Ovary (tissue), 9 donors: ENCODE results near the gene PLPPR5. TPM values are rescaled to one million over a fixed set of nuclear protein-coding genes. Genes with fewer than 3 reads are reported as not detected.

Experiments used
- DNase-seq, 5 donors: peaks; one replicate each; pipeline ENCODE4 v3.0.0-alpha.2; 2019 to 2020
- H3K27ac ChIP-seq, 2 donors: fragments of 200-600 bp; one replicate each; pipeline versions ENCODE4 v1.5.1 to v1.8.0; 2019 to 2022
- H3K27me3 ChIP-seq: fragments of 200-600 bp; one replicate; pipeline ENCODE4 v1.8.0; 2022
- H3K36me3 ChIP-seq: fragments of 200-600 bp; sonication (generic); one replicate; pipeline ENCODE4 v1.5.1; 2019
- H3K4me1 ChIP-seq: one replicate; pipeline ENCODE4 v1.8.1; 2013; ENCODE audit warnings: mild to moderate bottlenecking, moderate library complexity; ENCODE audit not compliant: insufficient read depth
- H3K4me3 ChIP-seq: fragments of 200-600 bp; sonication (generic); one replicate; pipeline ENCODE4 v1.5.1; 2017
- H3K9me3 ChIP-seq, 2 donors: fragments of 200-600 bp in 1 of 2; sonication (generic) in 1 of 2; one replicate each; pipeline versions ENCODE4 v1.5.1 to v1.8.1; 2013 to 2019; ENCODE audit warnings: mild to moderate bottlenecking in 1 of 2, moderate library complexity in 1 of 2
- EP300 ChIP-seq: sonication (generic); formaldehyde crosslinking; IDR thresholded peaks from one replicate; pipeline ENCODE4 v1.6.1; 2017; ENCODE audit warnings: antibody characterized with exemption
- POLR2A ChIP-seq: fragments of 450-650 bp; IDR thresholded peaks from one replicate; pipeline ENCODE4 v1.6.1; 2017; ENCODE audit warnings: antibody characterized with exemption, mild to moderate bottlenecking, moderate library complexity
- WGBS, 3 donors: extraction: QIAGEN DNeasy Blood & Tissue Kit in 1 of 3; methylation state at CpG; one replicate each; pipeline versions ENCODE4 v1.1.5 to v1.1.7; 2013 to 2017; 5-methylcytosine and 5-hydroxymethylcytosine counted together
- intact Hi-C, 4 donors: fragments of 100-400 bp; cut with DNase I; formaldehyde crosslinking; loops; one replicate each; pipeline versions ENCODE4 v1.11.0 to v1.15.1; 2022 to 2023
- polyA plus RNA-seq, 2 donors: library from polyadenylated mRNA; stranded (reverse); fragments of 200-250 nt in 1 of 2; fragments of 350-450 nt in 1 of 2; fragmentation: Illumina TruSeq in 1 of 2; extraction: RNeasy Lipid Tissue Mini Kit (QIAGEN cat#74804) in 1 of 2; gene quantifications; one replicate each; pipeline ENCODE4 v1.2.3, GENCODE V29; 2013 to 2014
- total RNA-seq, 7 donors: library from RNA; depleted of rRNA in 2 of 7; stranded (reverse); fragments of >200 nt in 2 of 7; fragmentation: NEBNext Ultra II Directional in 3 of 7; extraction: Animal tissue kit (Norgen Biotek cat#: 25700) in 3 of 7; gene quantifications; one replicate each; pipeline versions ENCODE4 v1.1.0 to v1.2.4, GENCODE V29; 2016 to 2023
- TF ChIP-seq, protein P1 (sequence below), 3 donors: fragments of 450-650 bp in 2 of 3; fragments of 200-600 bp in 1 of 3; IDR thresholded peaks; one replicate each; pipeline versions ENCODE4 v1.5.1 to v1.8.0; 2016 to 2022; ENCODE audit warnings: antibody characterized with exemption in 3 of 3, mild to moderate bottlenecking in 1 of 3
- donor health status: DM: no; HTN: no; CAD: no; lungs with moderate emphysema.
- donor health status: DM: no; HTN: no; CAD: no.
- donor health status: Bipolar disorder and iron deficiency.
- donor health status: DM: yes; HTN: yes; CAD: no.
- donor health status: DM: no; HTN: no; CAD: no.
- donor health status: DM: yes; HTN: yes; CAD: no.

Gene PLPPR5
- total and polyA plus RNA-seq, 9 donors, result not detected

GRCh38 chr1:98937347-98937746 is 67.3 kb downstream of the PLPPR5 start:
- DNase-seq, result no peak
- Histone ChIP-seq H3K9me3 (no peaks in the 10 kb centered on the region), H3K4me1 (no peaks in the 10 kb centered on the region), H3K27ac (no peak overlapping the region), H3K36me3 (no peaks in the 10 kb centered on the region), H3K4me3 (no peak overlapping the region), H3K27me3 (no peaks in the 10 kb centered on the region)
- intact Hi-C loops, result no loop called here
- TF ChIP-seq EP300, result no peak
- TF ChIP-seq, protein P1, sequence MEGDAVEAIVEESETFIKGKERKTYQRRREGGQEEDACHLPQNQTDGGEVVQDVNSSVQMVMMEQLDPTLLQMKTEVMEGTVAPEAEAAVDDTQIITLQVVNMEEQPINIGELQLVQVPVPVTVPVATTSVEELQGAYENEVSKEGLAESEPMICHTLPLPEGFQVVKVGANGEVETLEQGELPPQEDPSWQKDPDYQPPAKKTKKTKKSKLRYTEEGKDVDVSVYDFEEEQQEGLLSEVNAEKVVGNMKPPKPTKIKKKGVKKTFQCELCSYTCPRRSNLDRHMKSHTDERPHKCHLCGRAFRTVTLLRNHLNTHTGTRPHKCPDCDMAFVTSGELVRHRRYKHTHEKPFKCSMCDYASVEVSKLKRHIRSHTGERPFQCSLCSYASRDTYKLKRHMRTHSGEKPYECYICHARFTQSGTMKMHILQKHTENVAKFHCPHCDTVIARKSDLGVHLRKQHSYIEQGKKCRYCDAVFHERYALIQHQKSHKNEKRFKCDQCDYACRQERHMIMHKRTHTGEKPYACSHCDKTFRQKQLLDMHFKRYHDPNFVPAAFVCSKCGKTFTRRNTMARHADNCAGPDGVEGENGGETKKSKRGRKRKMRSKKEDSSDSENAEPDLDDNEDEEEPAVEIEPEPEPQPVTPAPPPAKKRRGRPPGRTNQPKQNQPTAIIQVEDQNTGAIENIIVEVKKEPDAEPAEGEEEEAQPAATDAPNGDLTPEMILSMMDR (IDR thresholded peaks at IDR 0.05), result no peak
- no peak for TF ChIP-seq POLR2A

GRCh38 chr1:98932184-98932583 is 72.5 kb downstream of the PLPPR5 start:
- WGBS, 3 donors, result 67 to 78% (median 70%) methylated on average over 5 of the region's 5 CpGs
- intact Hi-C loops, result no loop called here

DNA sequence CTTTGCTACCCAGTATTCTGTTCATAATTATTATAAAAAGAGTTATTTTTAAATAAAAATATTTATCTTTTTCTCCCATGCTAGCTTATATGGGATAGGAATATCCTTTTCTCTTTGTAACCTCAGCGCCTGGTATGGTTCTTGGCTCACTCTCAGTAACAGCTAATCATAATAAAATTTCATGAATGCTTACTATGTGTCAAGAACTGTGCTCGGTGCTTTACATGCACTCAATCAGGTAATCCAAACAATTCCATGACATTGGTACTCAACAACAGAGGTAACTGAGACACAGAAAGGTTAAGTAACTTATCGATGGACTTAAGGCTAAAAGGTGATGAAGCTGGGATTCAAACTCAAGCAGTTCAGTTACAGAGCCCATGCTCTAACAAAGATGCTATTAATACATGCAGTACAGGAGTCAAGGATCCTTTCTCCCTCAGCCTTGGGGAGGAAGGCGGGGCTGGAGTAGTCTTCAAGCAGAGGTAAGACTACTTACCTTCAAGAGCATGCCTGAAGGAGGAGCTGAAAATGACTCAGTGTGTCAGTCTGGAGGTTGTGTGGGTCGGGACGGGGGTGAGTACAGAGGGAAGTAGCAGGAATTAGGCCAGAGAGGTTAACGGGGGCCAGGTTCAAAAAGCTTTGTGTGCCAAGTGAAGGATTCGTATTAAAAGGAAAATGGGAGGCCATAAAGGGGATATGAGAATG is 73.4 kb downstream of the PLPPR5 start:
- 65 to 73% (median 72%) methylated on average over 8 of the region's 8 CpGs for WGBS, 3 donors

More at GRCh38 chr1:98932184-98932583, 72.5 kb downstream of the PLPPR5 start:
- Histone ChIP-seq H3K4me1 (no peaks in the 10 kb centered on the region), H3K9me3 (no peaks in the 10 kb centered on the region), H3K36me3 (no peaks in the 10 kb centered on the region), H3K27me3 (no peaks in the 10 kb centered on the region), H3K27ac (no peak overlapping the region), H3K4me3 (no peak overlapping the region)
- TF ChIP-seq EP300, result no peak
- no peak for TF ChIP-seq POLR2A
- TF ChIP-seq, protein P1 (IDR thresholded peaks at IDR 0.05), result no peak
- DNase-seq, result no peak

GRCh38 chr1:98929437-98929836 is 75.2 kb downstream of the PLPPR5 start:
- WGBS, 3 donors, result 28 to 42% (median 33%) methylated on average over 1 of the region's 1 CpG
- intact Hi-C loops, result no loop called here
- H3K4me3 ChIP-seq, result no peak overlapping the region

More for the DNA sequence above, 73.4 kb downstream of the PLPPR5 start:
- intact Hi-C loops, result no loop called here
- H3K27me3 ChIP-seq, result no peaks in the 10 kb centered on the region
- no peak overlapping the region for H3K4me3 ChIP-seq
- no peaks in the 10 kb centered on the region for H3K9me3 ChIP-seq
- H3K36me3 ChIP-seq, result no peaks in the 10 kb centered on the region
- TF ChIP-seq, protein P1 (IDR thresholded peaks at IDR 0.05), result no peak
- TF ChIP-seq POLR2A, result no peak
- no peak for TF ChIP-seq EP300
- no peak for DNase-seq
- H3K27ac ChIP-seq, result no peak overlapping the region
- no peaks in the 10 kb centered on the region for H3K4me1 ChIP-seq

More at GRCh38 chr1:98929437-98929836, 75.2 kb downstream of the PLPPR5 start:
- TF ChIP-seq, protein P1 (IDR thresholded peaks at IDR 0.05), result no peak
- TF ChIP-seq POLR2A (no peak), EP300 (no peak)
- H3K4me1 ChIP-seq, result no peaks in the 10 kb centered on the region
- H3K36me3 ChIP-seq, result no peaks in the 10 kb centered on the region
- no peak for DNase-seq
- H3K9me3 ChIP-seq, result no peaks in the 10 kb centered on the region
- no peaks in the 10 kb centered on the region for H3K27me3 ChIP-seq
- no peak overlapping the region for H3K27ac ChIP-seq
